ENCODE measurements around the gene CGB8.
"Not testable (repeated sequence)": the region's sequence is repeated elsewhere in the genome, so short reads cannot be mapped to it uniquely, and the experiment has no call there.

GRCh38 chr19:49030323-49030722, 18.6 kb downstream of the CGB8 start:
- TF ChIP-seq POLR2A (IDR thresholded peaks at IDR 0.05; ENCODE audit: low read depth, low read length); REST (IDR thresholded peaks at IDR 0.05; ENCODE audit: low read depth, low read length); EZH2 (IDR thresholded peaks at IDR 0.05; ENCODE audit: borderline replicate concordance, control insufficient read depth, low read depth, low read length); CTCF (IDR thresholded peaks at IDR 0.05 in 2 of 3, conservative IDR thresholded peaks at IDR 0.05 in 1 of 3; ENCODE audit: control insufficient read depth in 2 of 3, extremely low read depth in 1 of 3, insufficient read depth in 1 of 3, low read depth in 3 of 3, low read length in 3 of 3); ZBTB33 (IDR thresholded peaks at IDR 0.05); CEBPB (IDR thresholded peaks at IDR 0.05; ENCODE audit: borderline replicate concordance in 1 of 2, low read depth in 2 of 2, low read length in 2 of 2); CHD2 (IDR thresholded peaks at IDR 0.05; ENCODE audit: borderline replicate concordance, low read depth, low read length); ZNF24 (IDR thresholded peaks at IDR 0.05): not testable (repeated sequence)

Measured in GM12878 (cell line).